Measurements from ENCODE around the gene GPANK1.
A peak's percentile ranks its signal among the peaks of the same experiment; 100 is the strongest.

The GPANK1 gene

GRCh38 chr6:31660381-31661261 is 4.2 kb downstream of the GPANK1 start, which contains the start of gene C6orf47 (continued):
- TF ChIP-seq ZNF670 (tag by site-specific recombination; IDR thresholded peaks at IDR 0.05; ENCODE audit: low read depth) = no peak
- peak; percentile 66; the same call in 1 of the 2 replicates for TF ChIP-seq PBX3 (CRISPR knock-in tag; IDR thresholded peaks at IDR 0.05)
- TF ChIP-seq ZNF701 (tag by site-specific recombination; IDR thresholded peaks at IDR 0.05) = no peak
- TF ChIP-seq ZFP41 (tag by site-specific recombination; IDR thresholded peaks at IDR 0.05; ENCODE audit: borderline replicate concordance) = no peak
- TF ChIP-seq PRDM4 (tag by site-specific recombination; IDR thresholded peaks at IDR 0.05) = no peak
- no peak for TF ChIP-seq ZNF624 (tag by site-specific recombination; IDR thresholded peaks at IDR 0.05)
- TF ChIP-seq ZNF394 (tag by site-specific recombination; IDR thresholded peaks at IDR 0.05; ENCODE audit: borderline replicate concordance) = peak; percentile 35; the same call in 1 of the 2 replicates
- TF ChIP-seq ZNF26 (tag by site-specific recombination; IDR thresholded peaks at IDR 0.05) = no peak
- no peak for TF ChIP-seq ZNF221 (tag by site-specific recombination; IDR thresholded peaks at IDR 0.05; ENCODE audit: borderline replicate concordance)
- TF ChIP-seq ZNF664 (tag by site-specific recombination; IDR thresholded peaks at IDR 0.05) = no peak
- TF ChIP-seq HOXC10 (CRISPR knock-in tag; IDR thresholded peaks at IDR 0.05) = no peak
- no peak for TF ChIP-seq GFI1B (tag by site-specific recombination; IDR thresholded peaks at IDR 0.05)
- TF ChIP-seq ZNF560 (tag by site-specific recombination; IDR thresholded peaks at IDR 0.05; ENCODE audit: borderline replicate concordance) = no peak
- no peak for TF ChIP-seq ZNF843 (tag by site-specific recombination; IDR thresholded peaks at IDR 0.05)
- TF ChIP-seq ZNF530 (tag by site-specific recombination; IDR thresholded peaks at IDR 0.05; ENCODE audit: low read depth) = no peak
- TF ChIP-seq ZNF473 (tag by site-specific recombination; IDR thresholded peaks at IDR 0.05) = no peak
- peak; percentile 69 for TF ChIP-seq KLF16 (tag by site-specific recombination; IDR thresholded peaks at IDR 0.05)
- no peak for TF ChIP-seq ZNF19 (tag by site-specific recombination; IDR thresholded peaks at IDR 0.05; ENCODE audit: low read depth)
- TF ChIP-seq ZNF132 (tag by site-specific recombination; IDR thresholded peaks at IDR 0.05; ENCODE audit: borderline replicate concordance) = no peak
- TF ChIP-seq ZNF292 (tag by site-specific recombination; IDR thresholded peaks at IDR 0.05; ENCODE audit: borderline replicate concordance, low read depth) = no peak
- TF ChIP-seq MEIS1 (CRISPR knock-in tag; IDR thresholded peaks at IDR 0.05; ENCODE audit: borderline replicate concordance) = no peak
- TF ChIP-seq ZBTB11 (tag by site-specific recombination; conservative IDR thresholded peaks at IDR 0.05; ENCODE audit: low read depth) = peak; percentile 76
- TF ChIP-seq YY2 (tag by site-specific recombination; IDR thresholded peaks at IDR 0.05) = no peak
- peak; percentile 84 for TF ChIP-seq ZBTB8A (tag by site-specific recombination; IDR thresholded peaks at IDR 0.05)
- peak; percentile 88 for TF ChIP-seq ZNF561 (tag by site-specific recombination; IDR thresholded peaks at IDR 0.05; ENCODE audit: borderline replicate concordance)
- TF ChIP-seq ZNF830 (tag by site-specific recombination; IDR thresholded peaks at IDR 0.05; ENCODE audit: low read depth) = no peak
- TF ChIP-seq ZNF777 (tag by site-specific recombination; IDR thresholded peaks at IDR 0.05; ENCODE audit: borderline replicate concordance) = no peak
- no peak for TF ChIP-seq ZNF558 (tag by site-specific recombination; IDR thresholded peaks at IDR 0.05)
- TF ChIP-seq ZNF280C (tag by site-specific recombination; IDR thresholded peaks at IDR 0.05) = no peak

All from HEK293 (cell line).